GM10248 (cell line): ENCODE results near the gene LSP1.

Experiments
- CTCF ChIA-PET: fragments of 300-600 bp; sonication (Branson Sonifier 250); formaldehyde crosslinking; extraction: SDS; loops from one replicate; lab custom pipeline; 2021; ENCODE audit warnings: antibody characterized with exemption; lab: Yijun Ruan, JAX
- POLR2A ChIA-PET: fragments of 350-650 bp; sonication (Branson Sonifier 250); formaldehyde crosslinking; extraction: SDS; loops from one replicate; lab custom pipeline; 2020; ENCODE audit warnings: antibody characterized with exemption; lab: Yijun Ruan, JAX
- DNase-seq: peaks from one replicate; pipeline ENCODE4 v3.0.0; 2012; ENCODE audit errors: extremely low spot score
- TF ChIP-seq, protein P1 (sequence below): IDR thresholded peaks from 2 replicates; pipeline ENCODE4 v1.5.1; 2012; ENCODE audit warnings: mild to moderate bottlenecking, low read depth; ENCODE audit errors: extremely low read depth, missing control alignments, control extremely low read depth

Gene LSP1

DNA sequence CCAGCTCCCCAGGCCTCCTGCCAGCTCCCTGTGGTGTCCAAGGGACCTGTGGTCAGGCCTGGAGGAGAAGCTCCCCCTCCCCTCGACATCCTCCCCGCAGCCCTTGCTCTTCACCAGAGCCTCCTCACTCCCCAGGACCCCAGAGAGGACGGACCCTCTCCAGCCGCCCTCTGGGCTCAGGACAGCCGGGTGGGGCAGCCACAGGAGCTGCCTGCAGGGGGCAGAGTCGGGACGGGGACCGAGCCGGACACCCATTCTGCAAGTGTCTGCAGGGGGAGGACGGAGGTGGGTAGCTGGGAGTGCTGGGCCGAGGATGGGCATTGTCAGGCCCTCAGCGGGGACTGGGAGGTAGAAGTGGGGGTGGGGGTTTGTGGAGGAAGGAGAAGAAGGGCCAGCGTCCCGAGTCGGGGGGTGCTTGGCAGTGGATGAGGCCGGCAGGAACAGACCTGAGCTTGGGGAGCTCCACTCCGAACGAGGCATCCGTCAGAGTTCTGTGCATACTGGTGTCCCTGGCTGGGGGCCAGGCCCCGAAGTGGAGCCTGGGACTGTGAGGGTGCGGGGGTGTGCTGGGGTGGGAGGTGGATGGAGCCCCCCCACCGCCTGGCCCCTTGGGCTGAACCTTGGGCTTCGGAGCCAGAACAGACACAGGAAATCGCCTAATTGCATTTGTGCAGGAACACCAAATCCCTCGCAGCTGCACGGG is 23.6 kb downstream of the LSP1 start:
- no peak for DNase-seq
- ChIA-PET POLR2A (interaction anchor here (0.7 to 1.5 kb wide), 2 partner anchors 22 to 26 kb away, joined by 3 read pairs; no protein-coding TSS in a partner anchor), CTCF (interaction anchor here (0.8 to 2.5 kb wide), 12 partner anchors 11 to 275 kb away, joined by 3 to 8 read pairs (median 4); no protein-coding TSS in a partner anchor)
- TF ChIP-seq, protein P1, sequence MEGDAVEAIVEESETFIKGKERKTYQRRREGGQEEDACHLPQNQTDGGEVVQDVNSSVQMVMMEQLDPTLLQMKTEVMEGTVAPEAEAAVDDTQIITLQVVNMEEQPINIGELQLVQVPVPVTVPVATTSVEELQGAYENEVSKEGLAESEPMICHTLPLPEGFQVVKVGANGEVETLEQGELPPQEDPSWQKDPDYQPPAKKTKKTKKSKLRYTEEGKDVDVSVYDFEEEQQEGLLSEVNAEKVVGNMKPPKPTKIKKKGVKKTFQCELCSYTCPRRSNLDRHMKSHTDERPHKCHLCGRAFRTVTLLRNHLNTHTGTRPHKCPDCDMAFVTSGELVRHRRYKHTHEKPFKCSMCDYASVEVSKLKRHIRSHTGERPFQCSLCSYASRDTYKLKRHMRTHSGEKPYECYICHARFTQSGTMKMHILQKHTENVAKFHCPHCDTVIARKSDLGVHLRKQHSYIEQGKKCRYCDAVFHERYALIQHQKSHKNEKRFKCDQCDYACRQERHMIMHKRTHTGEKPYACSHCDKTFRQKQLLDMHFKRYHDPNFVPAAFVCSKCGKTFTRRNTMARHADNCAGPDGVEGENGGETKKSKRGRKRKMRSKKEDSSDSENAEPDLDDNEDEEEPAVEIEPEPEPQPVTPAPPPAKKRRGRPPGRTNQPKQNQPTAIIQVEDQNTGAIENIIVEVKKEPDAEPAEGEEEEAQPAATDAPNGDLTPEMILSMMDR = peak; percentile 39

DNA sequence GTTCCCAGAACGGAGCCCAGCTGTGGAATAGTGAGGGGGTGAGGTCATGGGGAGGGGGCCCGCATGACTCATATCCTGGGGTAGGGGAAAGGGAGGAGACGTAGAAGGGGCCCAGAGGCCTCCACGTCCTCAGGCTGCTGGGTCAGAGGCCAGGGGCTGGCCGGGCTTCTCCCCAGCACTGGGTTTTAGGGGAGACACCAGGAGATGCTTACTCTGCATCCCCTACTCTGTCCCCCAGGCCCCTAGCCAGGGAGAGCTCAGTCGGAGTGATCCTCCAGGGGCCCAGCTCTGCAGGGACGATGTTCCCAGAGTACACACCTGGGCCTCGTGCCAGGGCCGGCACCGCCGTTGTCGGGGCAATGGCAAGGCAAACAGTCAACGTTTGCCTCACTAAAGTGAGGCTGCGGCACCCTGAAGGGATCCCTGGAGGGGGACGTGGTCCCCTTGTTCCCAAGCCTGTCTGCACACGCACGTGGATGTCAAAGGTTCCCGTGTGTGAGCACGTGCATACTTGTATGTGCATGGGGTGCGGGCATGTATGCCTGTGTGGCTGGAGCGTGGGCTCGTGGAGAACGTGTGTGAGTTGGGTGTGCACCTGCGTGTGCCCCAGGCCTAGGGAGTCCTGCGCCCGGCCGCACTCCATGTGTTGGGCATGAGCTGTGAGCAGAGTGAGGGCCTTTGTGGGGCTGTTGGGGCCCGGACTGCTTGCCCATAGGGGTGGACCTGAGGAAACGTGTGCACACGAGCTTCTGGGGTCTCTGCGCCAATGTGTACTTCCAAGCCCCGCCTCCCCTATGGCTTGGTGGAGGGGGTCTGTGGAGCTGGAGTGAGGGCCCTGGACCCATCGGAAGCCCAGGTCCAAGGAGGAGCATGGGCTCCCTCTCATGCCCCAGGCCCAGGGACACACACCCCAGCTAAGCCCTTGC is 24.6 kb downstream of the LSP1 start:
- TF ChIP-seq, protein P1 = no peak
- ChIA-PET CTCF (interaction anchor here (1.2 to 2.5 kb wide), 7 partner anchors 13 to 274 kb away, joined by 3 to 8 read pairs (median 5); no protein-coding TSS in a partner anchor), POLR2A (no interaction called here)
- no peak for DNase-seq

DNA sequence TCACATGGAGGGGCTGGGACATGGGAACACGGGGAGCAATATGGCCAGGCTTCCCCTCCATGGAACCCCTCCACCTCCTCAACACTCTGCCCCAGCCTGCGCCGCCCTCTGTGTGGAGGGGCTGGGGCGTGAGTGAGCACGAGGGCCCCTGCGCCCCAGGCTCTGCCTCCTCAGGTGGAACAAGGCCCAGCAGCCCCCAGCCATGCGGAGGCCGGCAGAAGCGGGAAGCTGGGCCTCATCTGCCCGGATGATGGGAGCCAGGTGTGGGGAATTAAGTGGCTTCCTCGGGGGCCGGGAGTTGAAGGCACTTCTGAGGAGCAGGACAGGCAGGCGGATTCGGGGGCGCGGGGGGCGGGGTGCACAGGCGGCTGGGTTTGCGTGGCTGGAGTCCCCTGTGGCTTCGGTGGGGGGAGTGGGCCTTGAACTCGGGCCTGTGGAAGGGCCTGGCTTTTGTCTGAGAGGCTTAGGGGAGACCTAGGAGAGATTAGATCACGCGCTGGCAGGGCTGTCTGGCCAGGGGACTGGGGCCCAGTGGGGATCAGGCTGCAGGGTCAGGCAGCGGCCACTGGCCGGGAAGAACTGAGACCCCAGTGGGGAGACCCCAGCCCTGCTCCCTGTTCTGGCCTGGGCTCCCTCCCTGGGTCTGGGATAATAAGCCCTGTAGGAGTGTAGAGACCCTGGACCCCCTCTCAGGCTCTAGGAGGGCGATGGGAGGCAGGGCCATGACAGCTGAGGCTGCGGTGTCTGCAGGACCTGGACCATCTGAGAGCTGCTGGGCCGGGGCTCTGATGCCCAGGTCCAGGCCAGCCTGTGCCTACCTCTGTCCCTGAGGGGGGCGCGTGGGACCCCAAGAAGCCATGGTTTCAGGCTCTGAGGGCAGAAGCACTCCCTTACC is 25.5 kb downstream of the LSP1 start:
- ChIA-PET CTCF (interaction anchor here (1.3 to 1.4 kb wide), 2 partner anchors 226 to 273 kb away, joined by 3 read pairs; no protein-coding TSS in a partner anchor), POLR2A (no interaction called here)
- TF ChIP-seq, protein P1 = no peak
- no peak for DNase-seq

DNA sequence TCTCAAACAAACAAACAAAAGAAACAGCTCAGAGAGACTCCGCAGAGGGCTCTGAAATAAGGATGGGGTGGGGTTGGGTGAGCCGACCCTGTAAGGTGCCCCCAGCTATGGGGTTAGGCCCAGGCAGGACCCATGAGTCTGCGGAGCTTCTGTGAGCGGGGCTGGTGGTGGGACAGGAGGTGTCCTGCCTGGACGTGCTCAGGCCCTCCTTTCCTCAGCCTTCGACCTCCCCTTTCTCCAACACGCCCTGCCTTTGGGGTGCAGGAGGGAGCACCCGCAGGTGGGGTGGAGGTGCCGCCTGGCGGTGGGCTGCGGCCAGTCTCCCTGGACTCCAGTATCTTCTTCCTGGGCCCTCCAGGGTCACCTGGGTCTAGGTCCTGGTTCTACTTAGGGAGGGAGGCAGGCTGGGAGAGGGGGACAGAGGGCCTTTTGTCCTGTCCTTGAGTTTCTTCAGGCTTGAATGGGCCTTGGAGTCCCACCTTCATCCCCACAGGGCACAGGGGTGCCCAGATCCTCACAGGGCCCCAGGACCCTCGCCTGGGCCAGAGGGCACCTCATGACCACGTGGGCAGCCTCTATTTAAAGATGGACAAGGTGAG is 26.6 kb downstream of the LSP1 start:
- no peak for DNase-seq
- POLR2A ChIA-PET = no interaction called here
- TF ChIP-seq, protein P1 = no peak
- CTCF ChIA-PET = interaction anchor here (1.3 to 1.4 kb wide), 2 partner anchors 227 to 272 kb away, joined by 3 read pairs; no protein-coding TSS in a partner anchor

DNA sequence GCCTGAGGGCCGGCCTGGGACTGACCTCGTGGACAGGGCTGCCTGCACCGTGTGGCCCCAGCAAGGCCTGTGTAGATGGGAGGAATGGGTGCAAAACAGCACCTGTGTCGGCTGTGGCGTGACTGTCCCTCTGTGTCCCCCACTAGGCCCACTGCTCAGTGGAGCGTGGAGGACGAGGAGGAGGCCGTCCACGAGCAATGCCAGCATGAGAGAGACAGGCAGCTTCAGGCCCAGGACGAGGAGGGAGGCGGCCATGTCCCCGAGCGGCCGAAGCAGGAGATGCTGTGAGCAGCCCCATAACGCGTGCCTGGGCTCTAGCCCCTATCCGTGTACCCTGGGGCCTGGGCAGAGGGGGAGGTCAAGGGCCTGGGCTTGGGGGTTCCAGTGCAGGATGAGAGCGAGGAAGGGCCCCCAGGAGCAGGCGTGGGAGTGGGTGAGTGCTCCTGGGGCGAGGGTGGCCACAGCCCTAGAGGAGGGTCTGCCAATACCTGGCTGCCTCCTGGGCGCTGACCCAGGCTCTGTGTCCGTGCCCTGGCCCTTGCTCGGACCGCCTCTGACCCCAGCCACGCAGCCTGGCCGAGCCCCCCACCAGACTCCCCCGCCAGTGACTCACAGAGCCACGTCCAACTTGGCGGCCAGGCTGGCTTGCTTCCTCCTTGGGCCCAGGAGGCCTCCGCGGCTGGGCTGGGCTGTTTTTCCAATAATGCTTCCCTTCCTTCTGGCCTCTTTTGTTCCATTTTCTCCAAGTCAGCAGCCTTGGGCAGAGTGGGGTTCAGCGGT is 27.2 kb downstream of the LSP1 start:
- TF ChIP-seq, protein P1 = no peak
- ChIA-PET POLR2A (no interaction called here), CTCF (interaction anchor here (1.3 to 4.5 kb wide), 3 partner anchors 31 to 227 kb away, joined by 3 to 38 read pairs (median 28); partner anchors contain the start of gene TNNT3)
- no peak for DNase-seq
